A549 (cell line): ENCODE data around the gene ABCA4.
"Not testable (repeated sequence)": the region's sequence is repeated elsewhere in the genome, so short reads cannot be mapped to it uniquely, and the experiment has no call there.

Experiments used
- BHLHE40 ChIP-seq: IDR thresholded peaks from 2 replicates; pipeline ENCODE4 v1.6.1; 2012; ENCODE audit warnings: low read depth, low read length, inconsistent platforms
- CTCF ChIP-seq: fragments of >200 bp; sonication (Bioruptor Twin); formaldehyde crosslinking; IDR thresholded peaks from 3 replicates; pipeline ENCODE4 v1.5.1; 2016
- EHMT2 ChIP-seq: fragments of 200-600 bp; sonication (generic); IDR thresholded peaks from 2 replicates; pipeline ENCODE4 v1.6.1; 2016; ENCODE audit warnings: antibody characterized with exemption, low read depth, mild to moderate bottlenecking, moderate library complexity
- EP300 ChIP-seq, 2 experiments: fragments of >200 bp; sonication (Bioruptor Twin); formaldehyde crosslinking; IDR thresholded peaks; 2 replicates in 1 of 2; 3 replicates in 1 of 2; pipeline ENCODE4 v1.6.1; 2016 to 2017
- JUN ChIP-seq, 2 experiments: fragments of >200 bp; sonication (Bioruptor Twin); formaldehyde crosslinking; IDR thresholded peaks; 2 replicates in 1 of 2; 3 replicates in 1 of 2; pipeline ENCODE4 v1.6.1; 2016 to 2017
- JUNB ChIP-seq: fragments of >200 bp; sonication (Bioruptor Twin); formaldehyde crosslinking; IDR thresholded peaks from 2 replicates; pipeline ENCODE4 v1.6.1; 2016
- MAFK ChIP-seq: fragments of 450-650 bp; IDR thresholded peaks from 2 replicates; pipeline ENCODE4 v1.6.1; 2014; ENCODE audit not compliant: partially characterized antibody
- MAX ChIP-seq: IDR thresholded peaks from 2 replicates; pipeline ENCODE4 v1.6.1; 2012
- MAZ ChIP-seq: fragments of 150-350 bp; IDR thresholded peaks from 2 replicates; pipeline ENCODE4 v1.6.1; 2014; ENCODE audit warnings: antibody characterized with exemption, low read depth, low read length, borderline replicate concordance
- MYC ChIP-seq: IDR thresholded peaks from 2 replicates; pipeline ENCODE4 v1.6.1; 2012; ENCODE audit warnings: mild to moderate bottlenecking, inconsistent platforms, low read length, improper control_type of control experiment, borderline replicate concordance
- NPAS2 ChIP-seq: fragments of 250-450 bp; sonication (Bioruptor Pico); IDR thresholded peaks from 2 replicates; pipeline ENCODE4 v1.8.0; 2022; ENCODE audit warnings: mild to moderate bottlenecking, moderate library complexity, borderline replicate concordance
- NR3C1 ChIP-seq: fragments of >200 bp; sonication (Bioruptor Twin); formaldehyde crosslinking; IDR thresholded peaks from 3 replicates; pipeline ENCODE4 v1.6.1; 2017
- POLR2A ChIP-seq: IDR thresholded peaks from 2 replicates; pipeline ENCODE4 v1.6.1; 2012; ENCODE audit warnings: mild to moderate bottlenecking, low read length
- ZSCAN20 ChIP-seq: fragments of 250-450 bp; sonication (Bioruptor Pico); IDR thresholded peaks from 2 replicates; pipeline ENCODE4 v1.8.0; 2022; ENCODE audit warnings: mild to moderate bottlenecking, moderate library complexity

GRCh38 chr1:93990477-93990876 lies 130.5 kb downstream of the ABCA4 start:
- not testable (repeated sequence) for TF ChIP-seq POLR2A; EP300 (IDR thresholded peaks at IDR 0.05); EHMT2; CTCF; BHLHE40; MAZ; JUNB; NPAS2 (CRISPR knock-in tag); MAFK; MYC; MAX; ZSCAN20; NR3C1; JUN (IDR thresholded peaks at IDR 0.05)
